ENCODE results near the gene SNHG17.
A peak's percentile ranks its signal among the peaks of the same experiment; 100 is the strongest.
"Not testable (repeated sequence)": the region's sequence is repeated elsewhere in the genome, so short reads cannot be mapped to it uniquely, and the experiment has no call there.

Gene SNHG17

DNA sequence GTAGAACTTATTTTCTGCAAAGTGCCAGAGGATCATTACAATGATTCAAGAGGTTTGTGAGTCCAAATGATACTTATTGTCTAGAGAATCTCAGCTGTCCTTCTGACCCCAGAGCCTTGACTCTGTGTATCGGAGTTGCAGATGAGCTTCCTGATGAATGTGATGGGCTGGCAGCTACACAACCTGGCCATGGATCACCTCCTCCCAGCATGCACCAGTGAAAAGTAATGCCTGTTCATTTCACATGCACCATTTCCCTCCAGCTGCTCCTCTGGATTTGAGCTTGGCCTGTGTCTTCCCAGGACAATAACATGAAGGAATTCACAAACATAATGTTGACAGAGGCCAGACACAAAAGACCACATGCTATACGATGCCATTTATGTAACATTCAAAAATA is 30.0 kb downstream of the SNHG17 start:
- DNase-seq (ENCODE audit: low read depth in 2 of 2): no peak
- H3K4me3 ChIP-seq (replicated peaks in 1 of 2; ENCODE audit: low read depth in 2 of 2, low read length in 2 of 2): no peak overlapping the region
- TF ChIP-seq, protein P1, sequence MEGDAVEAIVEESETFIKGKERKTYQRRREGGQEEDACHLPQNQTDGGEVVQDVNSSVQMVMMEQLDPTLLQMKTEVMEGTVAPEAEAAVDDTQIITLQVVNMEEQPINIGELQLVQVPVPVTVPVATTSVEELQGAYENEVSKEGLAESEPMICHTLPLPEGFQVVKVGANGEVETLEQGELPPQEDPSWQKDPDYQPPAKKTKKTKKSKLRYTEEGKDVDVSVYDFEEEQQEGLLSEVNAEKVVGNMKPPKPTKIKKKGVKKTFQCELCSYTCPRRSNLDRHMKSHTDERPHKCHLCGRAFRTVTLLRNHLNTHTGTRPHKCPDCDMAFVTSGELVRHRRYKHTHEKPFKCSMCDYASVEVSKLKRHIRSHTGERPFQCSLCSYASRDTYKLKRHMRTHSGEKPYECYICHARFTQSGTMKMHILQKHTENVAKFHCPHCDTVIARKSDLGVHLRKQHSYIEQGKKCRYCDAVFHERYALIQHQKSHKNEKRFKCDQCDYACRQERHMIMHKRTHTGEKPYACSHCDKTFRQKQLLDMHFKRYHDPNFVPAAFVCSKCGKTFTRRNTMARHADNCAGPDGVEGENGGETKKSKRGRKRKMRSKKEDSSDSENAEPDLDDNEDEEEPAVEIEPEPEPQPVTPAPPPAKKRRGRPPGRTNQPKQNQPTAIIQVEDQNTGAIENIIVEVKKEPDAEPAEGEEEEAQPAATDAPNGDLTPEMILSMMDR (IDR thresholded peaks at IDR 0.05; ENCODE audit: low read depth, low read length): no peak

DNA sequence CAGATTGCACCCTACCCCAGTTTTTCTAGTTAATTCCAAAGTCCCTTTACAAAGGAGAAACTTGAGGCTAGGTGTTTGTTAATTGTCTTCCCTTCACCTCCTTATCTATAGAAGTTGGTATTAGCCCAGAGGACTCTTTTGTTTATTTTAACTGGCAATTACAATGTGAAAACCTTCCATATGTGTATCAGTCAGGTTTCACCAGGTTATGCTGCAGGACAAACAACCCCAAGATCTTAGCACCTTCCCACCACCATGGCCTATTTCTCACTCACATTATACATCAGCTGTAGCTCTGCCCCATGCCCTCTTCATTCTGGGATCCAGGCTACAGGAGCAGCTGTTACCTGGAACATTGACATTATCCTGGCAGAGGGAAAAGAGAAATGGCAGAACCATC is 31.1 kb downstream of the SNHG17 start:
- H3K4me3 ChIP-seq (replicated peaks in 1 of 2; ENCODE audit: low read depth in 2 of 2, low read length in 2 of 2): no peak overlapping the region
- no peak for DNase-seq (ENCODE audit: low read depth in 2 of 2)
- TF ChIP-seq, protein P1 (IDR thresholded peaks at IDR 0.05; ENCODE audit: low read depth, low read length): no peak

DNA sequence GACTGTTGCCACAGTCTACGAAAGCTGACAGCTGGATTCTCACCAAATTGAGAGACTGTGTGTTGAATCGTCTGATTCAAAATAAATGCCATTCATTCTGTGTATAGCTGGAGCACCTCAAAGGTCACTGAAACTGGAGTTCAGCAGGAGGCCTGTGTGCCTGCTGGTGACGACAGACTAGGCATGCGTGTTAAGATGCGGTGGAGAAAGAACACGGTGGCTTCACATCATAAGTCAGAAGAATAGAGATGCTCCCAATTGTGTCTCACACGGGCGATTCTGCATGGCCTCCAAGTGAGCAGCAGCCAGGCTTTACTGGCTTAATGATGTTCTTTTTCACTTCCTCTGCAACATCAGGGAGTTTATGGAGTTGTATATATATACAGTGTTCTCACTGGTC is 32.3 kb downstream of the SNHG17 start:
- H3K4me3 ChIP-seq (replicated peaks in 1 of 2; ENCODE audit: low read depth in 2 of 2, low read length in 2 of 2): no peak overlapping the region

DNA sequence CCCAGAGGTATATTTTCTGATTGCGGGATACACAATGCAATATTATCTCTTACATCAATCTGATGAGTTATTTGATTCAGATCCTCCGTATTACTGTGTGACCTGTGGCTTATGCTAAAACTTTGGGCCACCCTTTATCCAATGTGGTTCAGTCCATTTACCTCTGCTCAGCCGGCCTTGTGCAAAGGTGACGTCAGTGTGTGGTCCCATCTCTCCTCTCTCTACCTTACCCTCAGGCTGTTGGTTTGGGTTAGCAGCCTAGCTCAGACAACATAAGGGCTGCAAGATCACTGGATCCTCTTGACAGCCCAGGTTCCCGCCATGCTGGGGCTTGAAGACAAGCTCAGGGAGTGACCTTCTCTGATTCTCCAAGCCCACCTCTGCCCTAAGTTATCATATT is 33.0 kb downstream of the SNHG17 start:
- no peak for DNase-seq (ENCODE audit: low read depth in 2 of 2)
- TF ChIP-seq, protein P1 (IDR thresholded peaks at IDR 0.05; ENCODE audit: low read depth, low read length): no peak
- no peak overlapping the region for H3K4me3 ChIP-seq (replicated peaks in 1 of 2; ENCODE audit: low read depth in 2 of 2, low read length in 2 of 2)

More for the DNA sequence above, 32.3 kb downstream of the SNHG17 start:
- TF ChIP-seq, protein P1 (IDR thresholded peaks at IDR 0.05; ENCODE audit: low read depth, low read length): no peak
- no peak for DNase-seq (ENCODE audit: low read depth in 2 of 2)

DNA sequence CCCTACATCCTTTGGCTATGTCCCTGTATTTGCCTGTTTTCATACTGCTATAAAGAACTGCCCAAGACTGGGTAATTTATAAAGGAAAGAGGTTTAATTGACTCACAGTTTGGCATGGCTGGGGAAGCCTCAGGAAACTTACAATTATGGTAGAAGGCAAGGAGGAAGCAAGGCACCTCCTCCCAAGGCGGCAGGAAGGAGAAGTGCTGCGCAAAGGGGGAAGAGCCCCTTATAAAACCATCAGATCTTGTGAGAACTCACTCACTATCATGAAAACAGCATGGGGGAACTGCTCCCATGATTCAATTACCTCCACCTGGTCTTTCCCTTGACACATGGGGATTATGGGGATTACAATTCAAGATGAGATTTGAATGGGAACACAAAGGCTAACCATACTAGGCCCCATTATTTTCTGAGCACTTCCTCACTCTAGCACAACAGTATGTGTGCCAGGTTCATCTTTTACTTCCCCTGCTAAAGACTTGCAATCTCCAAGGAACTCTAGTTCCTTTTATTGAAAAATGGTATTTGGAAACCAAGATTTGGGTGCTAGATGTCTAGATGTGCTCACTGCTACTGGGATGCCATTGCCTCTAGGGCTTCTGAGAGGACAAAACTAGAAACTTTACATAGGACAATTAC is 39.3 kb downstream of the SNHG17 start:
- H3K4me3 ChIP-seq (replicated peaks in 1 of 2; ENCODE audit: low read depth in 2 of 2, low read length in 2 of 2); DNase-seq (ENCODE audit: low read depth in 2 of 2): not testable (repeated sequence)

DNA sequence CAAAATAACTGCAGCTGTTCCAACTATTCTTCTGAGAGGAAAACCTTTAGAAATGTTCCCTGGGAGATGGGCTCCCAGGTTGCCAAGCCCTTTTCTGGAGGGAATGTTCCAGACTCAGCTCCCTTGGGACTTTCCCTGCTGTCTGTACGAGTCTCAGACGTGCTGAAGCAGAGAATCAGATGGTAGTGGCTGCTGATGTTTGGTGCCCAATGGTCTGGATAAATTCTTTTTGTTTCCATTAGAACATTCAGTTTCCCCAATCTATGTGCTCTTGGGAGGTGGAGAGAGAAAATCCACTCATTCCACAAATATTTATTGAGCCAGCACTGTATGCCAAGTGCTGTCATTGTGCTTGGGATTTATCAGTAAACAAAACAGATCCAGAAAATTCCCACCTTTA is 40.0 kb downstream of the SNHG17 start:
- H3K4me3 ChIP-seq (replicated peaks in 1 of 2; ENCODE audit: low read depth in 2 of 2, low read length in 2 of 2): no peak overlapping the region
- DNase-seq (ENCODE audit: low read depth in 2 of 2): peak; percentile 51 to 65

DNA sequence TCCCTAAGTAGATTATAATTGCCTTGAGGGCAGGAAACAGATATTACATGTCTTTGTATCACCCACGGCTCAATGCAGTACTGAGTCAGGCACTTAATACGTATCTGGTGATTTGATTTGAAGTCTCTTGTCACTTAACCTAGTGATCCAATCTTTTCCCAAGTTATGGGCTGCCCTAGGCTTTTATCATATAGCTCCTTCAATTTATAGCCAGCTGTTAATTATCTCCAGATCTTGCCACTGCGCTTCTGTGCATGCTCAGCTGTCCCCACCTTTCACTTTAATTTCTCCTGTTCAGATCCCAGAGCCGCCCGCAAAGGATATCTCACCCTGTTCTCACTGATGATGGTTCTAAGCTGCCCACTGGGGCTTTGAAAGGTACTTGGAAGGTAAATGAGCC is 41.9 kb downstream of the SNHG17 start:
- no peak for DNase-seq (ENCODE audit: low read depth in 2 of 2)
- no peak overlapping the region for H3K4me3 ChIP-seq (replicated peaks in 1 of 2; ENCODE audit: low read depth in 2 of 2, low read length in 2 of 2)
- TF ChIP-seq, protein P1 (IDR thresholded peaks at IDR 0.05; ENCODE audit: low read depth, low read length): no peak

More for the DNA sequence above, 40.0 kb downstream of the SNHG17 start:
- TF ChIP-seq, protein P1 (IDR thresholded peaks at IDR 0.05; ENCODE audit: low read depth, low read length): no peak
